ENCODE data around the gene AZIN2. TPM values are rescaled to one million over a fixed set of nuclear protein-coding genes. Genes with fewer than 3 reads are reported as not detected.

Gene AZIN2
- 0.47 and 1.9 TPM in 2 replicates for total RNA-seq

DNA sequence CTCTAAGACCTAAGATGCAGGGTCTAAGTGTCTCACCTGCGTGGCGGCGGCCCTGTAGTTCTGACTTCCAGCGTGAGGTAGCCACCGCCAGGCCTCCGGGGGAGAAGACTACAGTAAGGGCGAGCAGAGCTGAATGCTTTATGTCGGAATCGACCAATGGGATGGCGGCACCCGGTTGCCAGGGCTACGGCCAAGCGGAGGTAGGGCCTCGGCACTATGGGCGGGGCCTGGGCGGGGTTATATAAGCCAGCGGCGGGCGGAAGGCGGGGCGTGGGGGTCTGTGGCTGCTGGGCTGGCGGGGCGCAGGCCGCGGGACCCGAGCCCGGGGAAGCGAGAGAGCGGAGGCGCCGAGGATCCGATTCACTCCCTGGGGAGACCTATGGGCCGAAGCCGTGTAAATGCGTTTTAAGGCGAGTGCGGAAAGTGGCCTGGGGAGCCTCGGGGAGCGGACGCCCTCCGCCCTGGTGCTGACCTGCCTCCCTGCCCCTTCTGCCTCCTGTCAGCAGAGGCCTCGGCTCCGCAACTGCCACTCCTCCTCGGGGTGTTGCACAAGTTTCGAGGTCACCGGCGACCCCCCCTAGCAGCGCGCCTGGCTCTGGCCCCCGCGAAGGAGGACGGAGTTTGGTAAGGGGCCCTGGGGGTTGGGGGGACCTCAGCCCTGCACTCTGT, at the start of gene AZIN2:
Gene AZIN2, plus strand, starts transcription at position 269 of the 669 bp plus-strand sequence. CDS start 1,097 bp downstream, outside the sequence.

DNA sequence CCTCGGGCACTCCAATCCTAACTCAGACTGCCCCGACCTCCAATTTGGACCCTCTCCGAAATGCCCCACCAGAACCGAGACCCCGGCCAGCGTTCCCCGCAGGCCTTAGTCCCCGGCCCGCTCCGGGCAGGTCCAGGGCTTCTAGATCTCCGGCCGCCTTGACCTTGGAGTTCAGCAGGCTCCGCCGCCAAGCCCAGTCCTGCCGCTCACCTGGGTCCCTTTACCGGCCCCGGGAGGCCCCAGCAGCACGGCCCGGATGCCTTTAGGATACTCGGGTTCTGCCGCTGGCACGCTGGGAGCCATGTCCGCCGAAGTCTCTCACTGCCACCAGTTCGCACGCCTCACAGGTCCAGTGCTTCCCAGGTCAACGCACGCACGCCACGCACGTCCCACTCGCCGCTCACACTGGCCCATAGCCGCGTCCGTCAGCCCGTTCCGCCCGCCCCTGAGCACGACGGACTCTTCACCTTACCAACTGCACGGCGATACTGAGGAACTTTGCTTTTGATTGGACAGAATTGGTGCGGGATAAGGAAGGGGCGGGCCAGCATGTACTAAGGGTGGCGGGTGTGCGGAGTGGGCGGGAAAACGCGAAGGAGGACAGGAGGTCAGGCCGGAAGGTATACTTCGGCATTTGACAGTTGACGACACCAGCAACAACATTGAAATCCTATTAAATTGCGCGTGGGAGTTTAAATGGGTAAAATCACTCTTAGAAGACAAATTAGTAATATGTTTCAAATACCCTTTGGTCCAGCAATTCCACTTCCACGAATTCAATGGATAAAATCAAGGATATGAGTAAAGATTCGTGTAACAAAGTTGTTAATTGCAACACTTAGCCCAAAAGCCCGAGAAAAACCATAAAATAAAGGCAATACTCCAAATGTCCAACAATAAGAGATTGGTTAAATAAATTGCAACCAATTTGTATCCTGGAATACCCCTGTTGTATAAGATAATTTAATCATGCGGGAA, 44.1 kb upstream of the AZIN2 start, which contains the start of gene AK2:
Gene AK2, minus strand, starts transcription at position 358 of the 978 bp plus-strand sequence. Its CDS starts 55 bp downstream, at position 303.

Other genes starting within 250 kb of the AZIN2 start
- 0.07 TPM in 1 of 2 replicates, not detected in the other for gene FNDC5, start 210.2 kb upstream of the AZIN2 start, total RNA-seq
- gene HPCA, start 194.7 kb upstream of the AZIN2 start, total RNA-seq, result not detected in 2 replicates
- gene TMEM54, start 179.8 kb upstream of the AZIN2 start, total RNA-seq, result 29.4 and 31.1 TPM in 2 replicates
- 32.9 and 33.1 TPM in 2 replicates for gene RNF19B, start 116.3 kb upstream of the AZIN2 start, total RNA-seq
- gene AK2, start 44.3 kb upstream of the AZIN2 start, total RNA-seq, result 138 and 147 TPM in 2 replicates
- gene TRIM62, start 100.9 kb downstream of the AZIN2 start, total RNA-seq, result 3.6 TPM in 2 replicates
- 9.3 and 14.6 TPM in 2 replicates for gene ZNF362, start 175.3 kb downstream of the AZIN2 start, total RNA-seq
- not detected in 2 replicates for gene A3GALT2, start 239.9 kb downstream of the AZIN2 start, total RNA-seq